ENCODE data around the gene NPM1. TPM values are rescaled to one million over a fixed set of nuclear protein-coding genes. Genes with fewer than 3 reads are reported as not detected.
"Not testable (repeated sequence)": the region's sequence is repeated elsewhere in the genome, so short reads cannot be mapped to it uniquely, and the experiment has no call there.

Gene NPM1
- total RNA-seq, 2 donors from 2014 or later: 1,997 to 2,127 TPM

DNA sequence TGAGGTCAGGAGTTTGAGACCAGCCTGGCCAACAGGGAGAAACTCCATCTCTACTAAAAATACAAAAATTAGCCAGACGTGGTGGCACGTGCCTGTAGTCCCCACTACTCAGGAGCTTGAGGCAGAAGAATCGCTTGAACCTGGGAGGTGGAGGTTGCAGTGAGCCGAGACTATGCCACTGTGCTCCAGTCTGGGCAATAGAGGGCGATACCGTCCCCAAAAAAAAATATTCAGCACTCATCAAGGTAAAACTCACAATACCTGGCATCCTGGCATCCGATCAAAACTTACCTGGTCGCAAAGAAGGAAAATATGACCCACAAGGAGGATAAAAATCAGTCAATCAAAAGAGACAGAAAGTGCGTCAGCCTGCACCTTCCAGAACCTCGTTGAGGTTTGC, 16.8 kb upstream of the NPM1 start:
- H3K27ac ChIP-seq (ENCODE audit: low read depth, low read length); H3K9me3 ChIP-seq (ENCODE audit: control insufficient read depth, low read length); DNase-seq; H3K4me3 Mint-ChIP-seq; H3K27ac Mint-ChIP-seq; H3K27me3 ChIP-seq (ENCODE audit: control insufficient read depth, insufficient read depth, low read length, poor library complexity, severe bottlenecking); H3K4me1 Mint-ChIP-seq; H3K9me3 Mint-ChIP-seq; H3K36me3 Mint-ChIP-seq (ENCODE audit: low read depth); H3K9ac ChIP-seq (ENCODE audit: extremely low read depth, low read length, poor library complexity, severe bottlenecking); H3K4me3 ChIP-seq (ENCODE audit: low read length); H3K27me3 Mint-ChIP-seq (ENCODE audit: insufficient read depth); H3K36me3 ChIP-seq (ENCODE audit: control insufficient read depth, insufficient read depth, low read length); H3K4me1 ChIP-seq (ENCODE audit: control insufficient read depth, insufficient read depth, low read length): not testable (repeated sequence)
- WGBS, 2 experiments (ENCODE audit: insufficient coverage in 1 of 2, insufficient read length in 1 of 2): 67 to 85% methylated on average over 5 to 10 of the region's 10 CpGs
- TF ChIP-seq, protein P1, sequence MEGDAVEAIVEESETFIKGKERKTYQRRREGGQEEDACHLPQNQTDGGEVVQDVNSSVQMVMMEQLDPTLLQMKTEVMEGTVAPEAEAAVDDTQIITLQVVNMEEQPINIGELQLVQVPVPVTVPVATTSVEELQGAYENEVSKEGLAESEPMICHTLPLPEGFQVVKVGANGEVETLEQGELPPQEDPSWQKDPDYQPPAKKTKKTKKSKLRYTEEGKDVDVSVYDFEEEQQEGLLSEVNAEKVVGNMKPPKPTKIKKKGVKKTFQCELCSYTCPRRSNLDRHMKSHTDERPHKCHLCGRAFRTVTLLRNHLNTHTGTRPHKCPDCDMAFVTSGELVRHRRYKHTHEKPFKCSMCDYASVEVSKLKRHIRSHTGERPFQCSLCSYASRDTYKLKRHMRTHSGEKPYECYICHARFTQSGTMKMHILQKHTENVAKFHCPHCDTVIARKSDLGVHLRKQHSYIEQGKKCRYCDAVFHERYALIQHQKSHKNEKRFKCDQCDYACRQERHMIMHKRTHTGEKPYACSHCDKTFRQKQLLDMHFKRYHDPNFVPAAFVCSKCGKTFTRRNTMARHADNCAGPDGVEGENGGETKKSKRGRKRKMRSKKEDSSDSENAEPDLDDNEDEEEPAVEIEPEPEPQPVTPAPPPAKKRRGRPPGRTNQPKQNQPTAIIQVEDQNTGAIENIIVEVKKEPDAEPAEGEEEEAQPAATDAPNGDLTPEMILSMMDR (conservative IDR thresholded peaks at IDR 0.05): peak; percentile 63

DNA sequence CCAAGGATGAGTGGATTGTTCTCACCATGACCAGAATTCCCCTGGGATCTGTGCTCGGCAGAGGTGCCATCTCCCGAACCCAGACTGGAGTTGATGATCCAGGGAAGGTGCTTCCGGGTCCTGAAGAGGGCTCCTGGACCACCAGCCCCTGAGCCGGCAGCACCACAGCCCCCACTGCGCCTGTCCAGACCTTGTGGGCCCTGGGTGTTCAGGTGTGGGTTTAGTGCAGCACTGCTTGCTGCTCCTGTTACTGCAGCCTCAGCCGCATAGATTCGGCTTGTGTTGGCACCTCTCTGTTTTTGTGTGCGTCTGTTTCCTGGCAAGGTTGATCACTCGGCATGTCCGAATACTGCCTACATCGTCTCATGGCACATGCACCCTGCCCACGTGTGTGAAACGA, 16.3 kb upstream of the NPM1 start:
- no peaks in the 10 kb centered on the region for H3K9me3 Mint-ChIP-seq
- H3K27ac Mint-ChIP-seq: no peak overlapping the region
- H3K4me3 Mint-ChIP-seq: no peak overlapping the region
- H3K36me3 Mint-ChIP-seq (ENCODE audit: low read depth): no peaks in the 10 kb centered on the region
- Histone ChIP-seq H3K4me3 (ENCODE audit: low read length) (no peak overlapping the region), H3K27ac (ENCODE audit: low read depth, low read length) (no peak overlapping the region), H3K27me3 (ENCODE audit: control insufficient read depth, insufficient read depth, low read length, poor library complexity, severe bottlenecking) (no peaks in the 10 kb centered on the region), H3K9me3 (ENCODE audit: control insufficient read depth, low read length) (no peaks in the 10 kb centered on the region), H3K9ac (ENCODE audit: extremely low read depth, low read length, poor library complexity, severe bottlenecking) (no peak overlapping the region), H3K4me1 (ENCODE audit: control insufficient read depth, insufficient read depth, low read length) (no peaks in the 10 kb centered on the region), H3K36me3 (ENCODE audit: control insufficient read depth, insufficient read depth, low read length) (no peaks in the 10 kb centered on the region)
- no peaks in the 10 kb centered on the region for H3K4me1 Mint-ChIP-seq
- no peaks in the 10 kb centered on the region for H3K27me3 Mint-ChIP-seq (ENCODE audit: insufficient read depth)
- TF ChIP-seq, protein P1 (conservative IDR thresholded peaks at IDR 0.05): no peak
- WGBS, 2 experiments (ENCODE audit: insufficient coverage in 1 of 2, insufficient read length in 1 of 2): 85 to 89% methylated on average over 11 to 13 of the region's 13 CpGs
- no peak for DNase-seq

GRCh38 chr5:171379961-171380360, 7.7 kb upstream of the NPM1 start:
- no peaks in the 10 kb centered on the region for H3K9me3 ChIP-seq (ENCODE audit: control insufficient read depth, low read length)
- H3K27ac ChIP-seq (ENCODE audit: low read depth, low read length): no peak overlapping the region
- 90 to 93% methylated on average over 6 to 7 of the region's 7 CpGs for WGBS, 2 experiments (ENCODE audit: insufficient coverage in 1 of 2, insufficient read length in 1 of 2)
- no peak overlapping the region for H3K9ac ChIP-seq (ENCODE audit: extremely low read depth, low read length, poor library complexity, severe bottlenecking)
- Mint-ChIP-seq H3K4me1 (no peaks in the 10 kb centered on the region), H3K9me3 (no peaks in the 10 kb centered on the region), H3K27ac (no peak overlapping the region), H3K36me3 (ENCODE audit: low read depth) (no peaks in the 10 kb centered on the region), H3K27me3 (ENCODE audit: insufficient read depth) (peaks cover 2% of the 10 kb centered on the region), H3K4me3 (no peak overlapping the region)
- H3K36me3 ChIP-seq (ENCODE audit: control insufficient read depth, insufficient read depth, low read length): no peaks in the 10 kb centered on the region
- H3K4me1 ChIP-seq (ENCODE audit: control insufficient read depth, insufficient read depth, low read length): no peaks in the 10 kb centered on the region
- H3K4me3 ChIP-seq (ENCODE audit: low read length): no peak overlapping the region
- no peaks in the 10 kb centered on the region for H3K27me3 ChIP-seq (ENCODE audit: control insufficient read depth, insufficient read depth, low read length, poor library complexity, severe bottlenecking)
- DNase-seq: peak; percentile 30
- TF ChIP-seq, protein P1 (conservative IDR thresholded peaks at IDR 0.05): no peak

GRCh38 chr5:171384416-171384815, 3.2 kb upstream of the NPM1 start:
- H3K4me3 ChIP-seq (ENCODE audit: low read length); H3K4me1 ChIP-seq (ENCODE audit: control insufficient read depth, insufficient read depth, low read length); H3K27ac Mint-ChIP-seq; H3K27me3 Mint-ChIP-seq (ENCODE audit: insufficient read depth); H3K4me3 Mint-ChIP-seq; H3K9me3 ChIP-seq (ENCODE audit: control insufficient read depth, low read length); H3K4me1 Mint-ChIP-seq; H3K9ac ChIP-seq (ENCODE audit: extremely low read depth, low read length, poor library complexity, severe bottlenecking); H3K9me3 Mint-ChIP-seq; H3K36me3 ChIP-seq (ENCODE audit: control insufficient read depth, insufficient read depth, low read length); H3K27ac ChIP-seq (ENCODE audit: low read depth, low read length); H3K27me3 ChIP-seq (ENCODE audit: control insufficient read depth, insufficient read depth, low read length, poor library complexity, severe bottlenecking): not testable (repeated sequence)
- 91 to 92% methylated on average over 9 of the region's 9 CpGs for WGBS, 2 experiments (ENCODE audit: insufficient coverage in 1 of 2, insufficient read length in 1 of 2)
- peaks cover 14% of the 10 kb centered on the region for H3K36me3 Mint-ChIP-seq (ENCODE audit: low read depth)
- peak; percentile 19 for DNase-seq

DNA sequence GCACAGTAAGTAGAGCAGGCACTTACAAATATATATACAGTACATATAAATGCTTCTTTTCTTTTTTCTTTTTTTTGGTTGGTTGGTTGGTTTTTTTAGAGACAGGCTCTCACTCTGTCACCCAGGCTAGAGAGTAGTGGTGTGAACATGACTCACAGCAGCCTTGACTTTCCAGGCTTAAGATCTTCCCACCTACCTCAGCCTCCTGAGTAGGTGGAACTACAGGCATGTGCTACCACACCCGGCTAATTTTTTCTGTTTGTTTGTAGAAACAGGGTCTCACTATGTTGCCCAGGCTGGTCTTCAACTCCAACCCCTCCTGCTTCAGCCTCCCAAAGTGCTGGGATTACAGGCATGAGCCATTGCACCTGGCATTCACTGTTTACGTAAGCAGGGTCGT, 2.6 kb upstream of the NPM1 start:
- H3K9ac ChIP-seq (ENCODE audit: extremely low read depth, low read length, poor library complexity, severe bottlenecking); H3K9me3 ChIP-seq (ENCODE audit: control insufficient read depth, low read length); H3K27me3 ChIP-seq (ENCODE audit: control insufficient read depth, insufficient read depth, low read length, poor library complexity, severe bottlenecking); H3K9me3 Mint-ChIP-seq; H3K4me1 ChIP-seq (ENCODE audit: control insufficient read depth, insufficient read depth, low read length); H3K4me3 Mint-ChIP-seq; H3K4me1 Mint-ChIP-seq; H3K27ac Mint-ChIP-seq; H3K27ac ChIP-seq (ENCODE audit: low read depth, low read length); H3K27me3 Mint-ChIP-seq (ENCODE audit: insufficient read depth); H3K4me3 ChIP-seq (ENCODE audit: low read length): not testable (repeated sequence)
- peaks cover 20% of the 10 kb centered on the region for H3K36me3 Mint-ChIP-seq (ENCODE audit: low read depth)
- DNase-seq: peak; percentile 61
- H3K36me3 ChIP-seq (ENCODE audit: control insufficient read depth, insufficient read depth, low read length): peaks cover 16% of the 10 kb centered on the region
- WGBS, 2 experiments (ENCODE audit: insufficient coverage in 1 of 2, insufficient read length in 1 of 2): 80 to 86% methylated on average over 1 of the region's 3 CpGs
